GM18517 (cell line): ENCODE data around the gene BTBD17.

Experiments
- ATAC-seq: cut with Tn5 transposase; IDR thresholded peaks from one replicate; pipeline ENCODE4 v1.9.1; 2021; ENCODE audit warnings: mild to moderate bottlenecking, moderate library complexity; ENCODE audit not compliant: unreplicated experiment

The BTBD17 gene

GRCh38 chr17:74389084-74389753 is 27.6 kb upstream of the BTBD17 start:
- ATAC-seq = no peak

GRCh38 chr17:74387365-74388218 is 25.9 kb upstream of the BTBD17 start:
- ATAC-seq = no peak

GRCh38 chr17:74386386-74386785 is 24.7 kb upstream of the BTBD17 start:
- no peak for ATAC-seq

GRCh38 chr17:74385201-74385600 is 23.5 kb upstream of the BTBD17 start:
- no peak for ATAC-seq

- ATAC-seq = no peak
Measured at GRCh38 chr17:74383141-74383540, 21.5 kb upstream of the BTBD17 start.

GRCh38 chr17:74380959-74381808 is 19.5 kb upstream of the BTBD17 start:
- no peak for ATAC-seq

- ATAC-seq = no peak
Measured at GRCh38 chr17:74380086-74380958, 18.7 kb upstream of the BTBD17 start.

- ATAC-seq = no peak
Measured at GRCh38 chr17:74379495-74380085, 17.9 kb upstream of the BTBD17 start.

GRCh38 chr17:74374858-74375257 is 13.2 kb upstream of the BTBD17 start:
- no peak for ATAC-seq

- no peak for ATAC-seq
Measured at GRCh38 chr17:74373838-74374606, 12.4 kb upstream of the BTBD17 start.

GRCh38 chr17:74372426-74372825 is 10.8 kb upstream of the BTBD17 start:
- no peak for ATAC-seq

- no peak for ATAC-seq
Measured at GRCh38 chr17:74371653-74372147, 10.0 kb upstream of the BTBD17 start.

GRCh38 chr17:74369665-74370490 is 8.2 kb upstream of the BTBD17 start:
- ATAC-seq = no peak

- ATAC-seq = no peak
Measured at GRCh38 chr17:74369221-74369620, 7.6 kb upstream of the BTBD17 start.

- ATAC-seq = no peak
Measured at GRCh38 chr17:74368341-74369081, 6.8 kb upstream of the BTBD17 start.

GRCh38 chr17:74367206-74367605 is 5.5 kb upstream of the BTBD17 start, which contains the start of gene GPR142:
GPR142 (plus strand) TSS chr17:74367506; CDS start chr17:74369541, 2,035 bp downstream.
- no peak for ATAC-seq

- ATAC-seq = no peak
Measured at GRCh38 chr17:74362810-74363498, 1.3 kb upstream of the BTBD17 start.
